SIG-M5 treated with dmso at 0.1 percent for 504 hours (cell line): Measurements from ENCODE around the gene TCEAL1.
"Not testable (repeated sequence)": the region's sequence is repeated elsewhere in the genome, so short reads cannot be mapped to it uniquely, and the experiment has no call there.

Source experiments
- DNase-seq: peaks from one replicate; lab custom pipeline; 2025; ENCODE audit not compliant: unreplicated experiment; lab: John Stamatoyannopoulos, UW

TCEAL1 gene, protein sequence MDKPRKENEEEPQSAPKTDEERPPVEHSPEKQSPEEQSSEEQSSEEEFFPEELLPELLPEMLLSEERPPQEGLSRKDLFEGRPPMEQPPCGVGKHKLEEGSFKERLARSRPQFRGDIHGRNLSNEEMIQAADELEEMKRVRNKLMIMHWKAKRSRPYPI

DNA sequence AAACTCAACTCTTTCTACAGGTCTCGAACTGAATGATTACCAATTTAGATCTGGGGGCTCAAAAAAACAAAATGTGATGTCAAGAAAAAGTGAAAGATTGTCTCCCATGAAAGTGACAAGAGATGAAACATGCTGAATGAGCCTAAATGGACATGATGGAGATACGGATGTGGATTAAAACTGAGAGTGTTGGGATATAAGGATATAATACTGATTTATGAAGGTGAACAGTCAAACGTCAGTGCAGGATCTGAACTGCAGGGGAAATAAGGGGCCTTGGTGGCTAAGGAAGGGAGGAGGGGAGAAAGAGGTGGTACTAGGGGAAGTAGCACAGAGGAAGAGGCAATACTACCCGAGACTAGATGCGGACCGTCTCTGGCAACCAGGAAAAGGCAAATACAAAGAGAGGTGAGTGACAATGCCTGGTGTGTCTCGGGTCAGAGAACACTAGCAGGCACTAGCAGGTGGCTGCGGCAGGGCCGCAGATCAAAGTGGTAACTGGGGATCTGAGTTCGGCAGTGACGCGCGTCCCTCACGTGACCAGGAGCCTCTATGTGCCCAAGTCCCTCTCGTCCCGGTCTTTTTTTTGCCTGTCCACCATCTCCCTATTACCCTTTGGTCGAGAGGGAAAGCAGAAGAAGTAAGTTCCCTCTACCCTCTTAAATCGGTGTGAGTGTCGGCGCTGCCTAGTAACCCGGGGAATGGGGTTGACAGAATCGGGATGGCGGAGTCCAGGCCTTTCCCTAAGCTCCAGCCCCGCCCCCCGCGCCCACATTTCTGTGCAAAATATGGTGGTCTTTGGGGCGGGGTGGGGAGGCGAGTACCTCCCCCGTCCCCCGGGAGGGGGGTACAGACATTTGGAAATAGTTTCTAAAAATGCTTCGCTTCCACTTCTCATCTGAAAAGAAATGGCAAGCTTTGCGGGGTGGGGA lies at the start of gene TCEAL1:
TSS of gene TCEAL1 (plus strand) at position 590 of the 932 bp plus-strand sequence. CDS start 942 bp downstream, outside the sequence.
- peak; percentile 37 for DNase-seq

DNA sequence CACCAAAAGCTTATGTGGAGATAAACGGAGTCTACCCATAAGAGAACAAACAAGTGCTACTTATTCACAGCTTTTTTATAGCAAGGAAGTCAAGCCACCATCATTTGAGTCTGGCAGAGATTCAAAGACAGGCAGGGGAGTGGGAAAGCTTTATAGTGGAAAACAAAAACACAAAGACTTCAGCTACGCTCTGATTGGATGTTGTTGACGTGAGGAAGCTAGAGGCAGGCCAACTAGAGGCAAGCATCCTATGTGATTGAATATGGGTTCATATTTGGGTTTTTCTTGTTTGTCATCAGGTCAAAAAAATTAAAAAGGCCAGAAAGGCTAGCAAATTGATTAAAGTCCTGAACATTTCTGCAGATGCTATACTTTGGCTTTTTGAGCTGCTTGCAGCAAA lies 44.2 kb upstream of the TCEAL1 start:
- no peak for DNase-seq

DNA sequence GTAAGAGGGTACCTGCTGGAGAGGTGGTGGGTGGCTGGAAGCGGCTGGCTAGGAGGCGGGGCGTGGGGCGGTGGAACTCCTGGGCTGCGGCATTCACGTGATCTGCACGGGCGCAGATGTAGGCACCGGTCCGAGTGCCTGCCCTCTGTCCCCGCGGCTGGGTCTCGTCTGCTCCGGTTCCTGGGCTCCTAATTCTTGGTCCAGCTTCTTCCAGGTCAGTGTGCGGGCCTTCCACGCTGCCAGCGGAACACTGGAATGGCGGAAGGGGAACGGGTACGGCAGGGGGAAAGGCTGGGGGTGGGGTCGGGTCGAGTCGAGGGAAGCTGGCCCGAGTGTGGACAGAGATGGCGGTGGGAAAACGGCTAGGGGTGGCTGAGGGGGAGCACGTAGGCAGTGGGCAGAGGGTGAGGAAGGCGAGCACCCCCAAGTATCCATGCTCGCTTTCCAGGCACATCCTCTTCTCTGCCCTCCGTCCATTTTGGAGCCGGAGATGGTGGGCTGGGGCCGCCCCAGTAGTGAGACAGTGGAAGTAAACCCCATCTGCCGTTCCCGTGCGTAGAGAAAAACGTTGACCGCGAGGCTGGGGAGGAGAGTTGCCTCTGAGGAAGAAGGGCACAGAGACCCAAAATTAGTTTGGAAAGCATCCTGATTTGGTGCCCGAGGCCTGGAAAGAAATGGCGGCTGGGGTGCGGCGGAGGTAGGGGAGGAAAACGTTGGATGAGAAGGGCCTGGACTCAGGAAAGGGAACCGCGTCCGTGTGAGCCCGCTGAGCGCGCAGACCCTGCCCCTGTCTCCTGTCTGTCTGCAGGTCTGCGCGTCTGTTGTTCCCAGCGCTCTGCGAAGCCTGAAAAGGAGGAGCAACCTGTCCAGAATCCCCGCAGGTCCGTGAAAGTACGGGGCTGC lies 43.1 kb upstream of the TCEAL1 start, which contains the start of gene TCEAL4:
TSS of gene TCEAL4 (plus strand) at position 105 of the 903 bp plus-strand sequence. CDS start 1,161 bp downstream, outside the sequence.
- DNase-seq: peak; percentile 19

DNA sequence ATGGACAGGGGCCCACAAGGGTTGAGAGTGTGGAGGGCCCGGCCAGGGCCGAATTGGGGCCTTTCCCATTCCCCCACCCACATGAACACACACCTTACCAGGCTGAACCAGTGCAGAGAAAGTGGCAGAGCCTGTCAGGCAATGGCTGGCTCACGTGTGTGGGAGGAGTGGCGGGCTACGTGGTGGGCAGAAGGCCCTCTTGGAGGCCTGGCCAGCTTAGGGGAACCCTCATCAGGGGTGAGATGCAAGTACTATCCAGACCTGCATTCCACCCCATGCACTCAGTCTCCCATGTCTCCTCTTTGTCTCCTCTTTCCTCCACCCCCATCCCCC lies 42.5 kb upstream of the TCEAL1 start:
- no peak for DNase-seq

DNA sequence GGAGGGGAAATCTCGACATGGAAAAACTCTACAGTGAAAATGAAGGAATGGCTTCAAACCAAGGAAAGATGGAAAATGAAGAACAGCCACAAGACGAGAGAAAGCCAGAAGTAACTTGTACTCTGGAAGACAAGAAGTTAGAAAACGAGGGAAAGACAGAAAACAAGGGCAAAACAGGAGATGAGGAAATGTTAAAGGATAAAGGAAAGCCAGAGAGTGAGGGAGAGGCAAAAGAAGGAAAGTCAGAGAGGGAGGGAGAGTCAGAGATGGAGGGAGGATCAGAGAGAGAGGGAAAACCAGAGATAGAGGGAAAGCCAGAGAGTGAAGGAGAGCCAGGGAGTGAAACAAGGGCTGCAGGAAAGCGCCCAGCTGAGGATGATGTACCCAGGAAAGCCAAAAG lies 42.1 kb upstream of the TCEAL1 start:
- no peak for DNase-seq

DNA sequence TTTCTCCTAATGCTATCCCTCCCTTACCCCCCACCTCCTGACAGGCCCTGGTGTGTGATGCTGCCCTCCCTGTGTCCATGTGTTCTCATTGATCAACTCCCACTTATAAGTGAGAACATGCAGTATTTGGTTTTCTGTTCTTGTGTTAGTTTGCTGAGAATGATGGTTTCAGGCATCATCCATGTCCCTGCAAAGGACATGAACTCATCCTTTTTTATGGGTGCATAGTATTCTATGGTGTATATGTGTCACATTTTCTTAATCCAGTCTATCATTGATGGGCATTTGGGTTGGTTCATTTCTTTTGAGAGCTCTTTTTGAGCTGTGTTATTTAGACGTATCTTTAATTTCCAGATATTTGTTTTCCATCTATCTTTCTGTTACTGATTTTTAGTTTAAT lies 36.5 kb upstream of the TCEAL1 start:
- not testable (repeated sequence) for DNase-seq

DNA sequence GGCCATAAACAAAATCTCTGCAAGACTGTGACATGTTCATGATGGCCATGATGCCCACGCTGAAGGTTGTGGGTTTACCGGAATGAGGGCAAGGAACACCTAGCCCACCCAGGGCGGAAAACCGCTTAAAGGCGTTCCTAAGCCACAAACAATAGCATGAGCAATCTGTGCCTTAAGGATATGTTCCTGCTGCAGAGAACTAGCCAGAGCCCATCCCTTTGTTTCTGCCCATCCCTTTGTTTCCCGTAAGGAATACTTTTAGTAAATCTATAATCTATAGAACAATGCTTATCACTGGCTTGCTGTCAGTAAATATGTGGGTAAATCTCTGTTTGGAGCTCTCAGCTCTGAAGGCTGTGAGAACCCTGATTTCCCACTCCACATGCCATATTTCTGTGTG lies 33.6 kb upstream of the TCEAL1 start:
- DNase-seq: not testable (repeated sequence)

DNA sequence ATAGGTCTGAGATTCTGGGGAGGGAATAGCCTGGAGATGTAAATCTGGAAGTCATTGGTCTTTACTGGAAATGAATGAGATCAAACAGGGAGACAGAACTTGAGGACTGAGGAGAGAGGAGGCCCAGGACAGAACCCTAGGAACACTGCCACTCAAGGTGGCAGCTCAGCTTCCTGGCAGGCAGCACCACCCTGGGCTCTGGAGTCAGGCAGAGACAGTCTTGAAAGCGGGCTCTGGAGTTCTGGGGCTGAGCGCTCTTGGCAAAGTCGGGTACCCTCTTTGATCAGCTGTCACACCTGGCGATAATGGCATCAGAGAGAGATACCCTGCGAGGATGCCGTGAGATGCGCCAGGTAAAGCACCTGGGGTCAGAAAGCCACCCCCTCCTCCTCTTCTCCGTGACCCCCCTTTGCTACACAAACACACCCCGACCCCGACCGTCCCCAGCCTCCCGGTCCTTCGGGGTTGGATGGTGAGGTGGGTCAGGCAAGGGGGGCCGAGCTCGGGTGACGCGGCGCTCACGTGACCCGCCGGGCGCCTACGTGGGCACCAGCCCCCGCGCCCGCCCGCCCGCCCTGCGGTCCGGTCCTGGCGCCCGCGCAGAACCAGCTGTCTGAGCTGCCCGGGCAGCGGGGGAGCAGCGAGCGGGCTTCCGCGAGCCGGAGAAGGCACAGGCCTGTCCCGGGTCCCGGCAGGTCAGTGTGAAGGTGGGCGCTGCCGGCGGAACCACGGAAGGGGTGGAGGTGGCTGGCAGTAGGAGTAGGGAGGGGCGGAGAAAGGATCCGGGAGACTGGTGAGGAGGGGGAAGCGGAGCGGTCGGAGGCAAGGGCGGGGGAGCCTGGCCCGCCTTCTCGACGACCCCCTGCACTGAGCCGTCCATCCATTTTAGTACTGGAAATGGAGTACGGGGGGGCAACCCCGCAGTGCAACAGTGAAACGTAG lies 21.1 kb upstream of the TCEAL1 start, which contains the start of gene TCEAL3:
TSS of gene TCEAL3 (plus strand) at position 600 of the 942 bp plus-strand sequence. CDS start 1,102 bp downstream, outside the sequence.
- DNase-seq: no peak

DNA sequence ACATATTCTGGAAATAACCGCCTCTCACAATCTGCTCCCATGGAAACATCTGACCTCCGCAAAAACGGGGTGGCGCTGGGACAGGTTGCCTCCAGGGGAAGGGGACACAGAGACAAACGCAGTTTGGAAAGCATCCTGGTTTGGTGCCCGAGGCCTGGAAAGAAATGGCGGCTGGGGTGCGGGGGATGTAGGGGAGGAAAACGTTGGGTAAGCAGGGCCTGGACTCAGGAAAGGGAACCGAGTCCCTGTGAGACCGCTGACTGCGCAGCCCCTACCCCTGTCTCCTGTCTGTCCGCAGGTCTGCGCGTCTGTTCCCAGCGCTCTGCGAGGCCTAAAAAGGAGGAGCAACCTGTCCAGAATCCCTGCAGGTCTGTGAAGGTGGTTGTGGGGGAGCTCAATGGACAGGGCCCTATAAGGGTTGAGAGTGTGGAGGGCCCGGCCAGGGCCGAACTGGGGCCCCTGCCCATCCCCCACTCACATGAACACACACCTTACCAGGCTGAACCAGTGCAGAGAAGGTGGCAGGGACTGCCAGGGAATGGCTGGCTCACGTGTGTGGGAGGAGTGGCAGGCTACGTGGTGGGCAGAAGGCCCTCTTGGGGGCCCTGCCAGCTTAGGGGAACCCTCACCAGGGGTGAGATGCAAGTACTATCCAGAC lies 20.3 kb upstream of the TCEAL1 start:
- no peak for DNase-seq

DNA sequence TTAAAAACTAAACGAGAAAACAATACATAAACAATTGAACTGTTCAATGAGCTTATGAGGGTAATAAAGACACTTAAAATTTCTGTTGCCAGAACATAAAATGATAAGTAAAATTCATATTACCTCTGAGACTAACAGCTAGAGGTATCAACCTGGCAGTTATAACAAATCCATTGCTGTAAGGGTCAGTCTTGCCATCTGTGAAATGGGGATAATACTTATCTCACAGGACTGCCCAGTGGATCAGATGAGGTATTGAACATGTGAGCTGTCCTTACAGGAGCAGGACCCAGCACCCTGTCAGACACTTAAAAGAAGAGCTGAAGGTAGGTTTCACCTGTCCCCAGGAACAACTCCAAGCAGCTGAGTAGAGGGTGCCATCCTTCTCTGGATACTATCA lies 18.5 kb upstream of the TCEAL1 start:
- no peak for DNase-seq

DNA sequence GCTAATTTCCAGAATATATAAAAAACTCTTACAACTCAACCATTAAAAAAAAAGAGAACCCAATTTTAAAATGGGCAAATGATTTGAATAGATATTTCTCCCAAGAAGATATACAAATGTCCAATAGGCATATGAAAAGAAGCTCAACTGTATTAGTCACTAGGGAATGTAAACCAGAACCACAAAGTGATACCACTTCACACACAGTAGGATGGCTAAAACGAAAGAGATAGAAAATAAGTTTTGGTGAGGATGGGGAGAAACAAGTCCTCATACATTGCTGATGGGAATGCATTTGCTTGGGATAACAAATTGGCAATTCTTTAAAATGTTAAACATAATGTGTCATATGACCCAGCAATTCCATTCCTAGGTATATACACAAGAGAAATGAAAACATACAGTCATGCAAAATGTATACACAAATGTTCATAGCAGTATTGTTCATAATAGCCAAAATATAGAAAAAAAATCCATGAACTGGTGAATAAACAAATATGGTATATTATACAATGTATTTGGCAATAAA lies 15.3 kb upstream of the TCEAL1 start:
- DNase-seq: no peak

DNA sequence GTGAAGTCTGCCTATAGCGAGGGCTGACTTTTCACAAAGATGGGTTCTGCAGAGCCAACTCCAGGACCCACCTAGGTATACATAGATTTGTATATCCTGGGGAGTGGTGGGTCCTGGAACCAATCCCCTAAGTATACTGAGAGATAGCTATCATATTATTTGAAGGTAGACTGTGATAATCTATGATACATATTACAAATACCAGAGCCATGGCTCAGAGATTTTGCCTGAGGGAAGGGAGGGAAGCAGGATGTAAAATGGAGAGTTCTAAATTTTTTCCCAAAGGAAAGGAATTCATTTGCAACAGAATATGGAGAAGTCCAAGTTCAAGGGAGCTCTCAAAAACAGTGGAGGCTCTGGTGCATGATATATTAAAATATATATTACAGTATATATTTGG lies 13.8 kb upstream of the TCEAL1 start:
- no peak for DNase-seq

DNA sequence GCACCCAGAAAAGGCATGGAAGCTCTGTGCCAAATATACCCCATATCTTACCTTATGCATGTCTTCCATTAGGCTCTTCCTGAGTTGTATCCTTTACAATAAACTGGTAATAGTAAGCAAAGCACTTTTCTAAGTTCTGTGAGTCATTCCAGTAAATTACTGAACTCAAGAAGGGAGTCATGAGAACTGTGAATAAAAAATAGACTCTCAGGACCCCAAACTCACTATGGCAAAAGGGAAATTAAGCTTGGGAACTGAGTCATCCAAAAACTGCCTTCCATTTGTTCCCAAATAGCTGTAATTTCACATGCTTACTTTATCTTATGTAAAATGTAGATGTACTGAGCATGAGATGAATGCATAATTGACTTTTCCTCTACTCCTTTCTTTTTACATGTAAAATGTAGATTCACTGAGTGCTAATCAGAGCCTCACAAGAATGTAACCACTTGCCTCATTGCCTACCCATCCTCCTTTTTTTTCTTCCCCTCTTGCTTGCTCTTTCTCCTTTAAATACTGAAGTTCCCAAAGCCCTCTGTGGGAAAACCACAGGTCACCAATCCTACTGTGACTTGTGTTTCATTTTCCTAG lies 12.9 kb upstream of the TCEAL1 start:
- no peak for DNase-seq

DNA sequence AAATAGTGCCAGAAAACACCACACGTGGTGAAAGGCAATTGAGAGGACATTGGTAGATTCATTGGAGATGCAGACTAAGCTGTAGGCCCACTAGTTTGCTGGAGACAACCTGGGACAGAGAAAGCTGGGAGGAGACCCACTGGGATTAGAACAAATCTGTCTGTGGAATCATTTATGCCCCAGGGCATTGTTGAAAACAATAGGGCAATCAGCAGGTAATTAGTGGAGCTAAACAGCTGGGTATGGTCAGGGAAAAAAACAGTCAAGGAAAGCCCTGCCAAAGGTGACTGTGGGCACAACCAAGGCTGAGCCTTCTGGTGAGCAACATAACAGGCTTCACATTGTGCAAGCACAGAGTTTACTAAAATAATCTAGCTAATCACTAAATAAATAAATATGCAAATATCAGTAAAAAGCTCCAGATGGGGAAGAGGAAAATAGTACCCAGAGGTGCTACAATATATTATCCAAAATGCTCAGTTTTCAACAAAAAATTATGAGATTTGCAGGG lies 12.0 kb upstream of the TCEAL1 start:
- DNase-seq: no peak

DNA sequence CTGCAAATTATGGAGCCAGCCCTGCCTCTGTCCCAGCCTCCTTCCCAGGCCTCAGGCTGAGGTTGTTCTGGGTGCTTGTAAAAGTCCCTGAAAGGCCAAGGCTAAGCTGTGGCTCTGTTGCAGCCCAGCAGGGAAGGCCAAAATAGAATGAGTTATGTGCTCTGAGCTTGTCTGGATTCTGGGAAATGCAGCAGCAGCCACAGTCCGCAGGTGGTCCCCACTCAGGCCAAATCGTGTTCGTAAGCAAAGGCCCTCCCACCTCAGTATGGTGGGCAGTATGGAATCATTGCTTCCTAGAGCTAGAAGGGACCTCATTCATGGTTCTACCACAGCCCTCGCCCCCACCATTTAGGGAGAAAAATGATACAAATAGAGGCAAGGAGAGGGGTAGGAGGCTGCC lies 4.7 kb upstream of the TCEAL1 start:
- DNase-seq: no peak

DNA sequence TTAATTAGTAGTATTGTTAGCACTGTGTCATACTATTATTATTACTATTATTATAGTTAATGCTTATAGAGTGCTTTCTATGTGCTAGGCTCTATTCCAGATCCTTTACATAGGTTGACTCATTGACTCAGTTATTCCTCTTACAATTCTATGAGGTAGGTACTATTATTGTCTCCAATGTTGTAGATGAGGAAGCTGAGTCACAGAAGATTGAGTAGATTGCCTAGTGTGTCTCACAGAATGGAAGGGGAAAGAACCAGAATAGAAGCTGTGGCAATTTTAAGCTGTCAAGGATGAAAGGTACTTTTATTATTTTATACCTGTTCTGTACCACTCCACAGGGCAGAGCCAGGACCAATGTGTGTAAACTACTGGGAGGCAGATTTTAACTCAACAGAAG lies 1.9 kb upstream of the TCEAL1 start:
- DNase-seq: no peak

DNA sequence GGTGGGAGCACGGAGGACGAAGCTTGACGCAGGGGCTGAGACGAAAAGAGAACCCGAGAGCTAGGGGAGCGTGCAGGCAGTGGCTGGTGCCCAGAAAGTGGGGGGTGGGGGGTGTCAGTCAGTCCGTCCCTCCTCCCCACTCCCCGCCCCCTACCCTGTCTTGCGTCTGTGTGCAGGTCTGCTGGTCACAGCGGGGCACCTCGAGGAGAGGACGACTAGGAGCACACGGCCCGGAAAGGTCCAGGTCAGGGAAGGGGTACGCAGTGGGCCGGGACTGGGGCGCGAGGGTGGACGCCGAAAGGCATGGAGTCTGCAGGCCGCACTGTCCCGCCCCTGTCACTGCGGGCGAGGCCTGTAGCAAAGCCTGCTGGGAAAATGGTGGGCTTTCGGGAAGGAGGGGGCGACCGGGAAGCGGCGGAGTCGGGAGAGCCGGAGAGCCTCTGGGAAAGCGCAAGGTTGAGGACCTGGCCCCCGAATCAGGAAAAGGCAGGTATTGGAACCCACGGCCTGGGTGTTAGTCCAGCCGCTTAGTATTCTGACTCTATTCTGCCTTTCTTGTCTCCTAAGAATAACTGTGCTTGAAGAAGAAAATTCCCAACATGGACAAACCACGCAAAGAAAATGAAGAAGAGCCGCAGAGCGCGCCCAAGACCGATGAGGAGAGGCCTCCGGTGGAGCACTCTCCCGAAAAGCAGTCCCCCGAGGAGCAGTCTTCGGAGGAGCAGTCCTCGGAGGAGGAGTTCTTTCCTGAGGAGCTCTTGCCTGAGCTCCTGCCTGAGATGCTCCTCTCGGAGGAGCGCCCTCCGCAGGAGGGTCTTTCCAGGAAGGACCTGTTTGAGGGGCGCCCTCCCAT lies 769 bp downstream of the TCEAL1 start:
- peak; percentile 25 for DNase-seq

DNA sequence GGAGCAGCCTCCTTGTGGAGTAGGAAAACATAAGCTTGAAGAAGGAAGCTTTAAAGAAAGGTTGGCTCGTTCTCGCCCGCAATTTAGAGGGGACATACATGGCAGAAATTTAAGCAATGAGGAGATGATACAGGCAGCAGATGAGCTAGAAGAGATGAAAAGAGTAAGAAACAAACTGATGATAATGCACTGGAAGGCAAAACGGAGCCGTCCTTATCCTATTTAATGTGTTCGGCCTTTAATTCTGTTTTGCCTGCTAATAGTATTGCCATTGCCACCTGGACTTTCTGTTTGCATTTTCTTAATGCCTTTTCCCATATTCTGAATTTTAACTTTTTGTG lies 1.4 kb downstream of the TCEAL1 start:
- no peak for DNase-seq
